GM18858 (cell line): Measurements from ENCODE around the gene AHCYL1.

Experiments
- ATAC-seq: cut with Tn5 transposase; IDR thresholded peaks from one replicate; pipeline ENCODE4 v1.9.1; 2021; ENCODE audit not compliant: unreplicated experiment

The AHCYL1 gene

DNA sequence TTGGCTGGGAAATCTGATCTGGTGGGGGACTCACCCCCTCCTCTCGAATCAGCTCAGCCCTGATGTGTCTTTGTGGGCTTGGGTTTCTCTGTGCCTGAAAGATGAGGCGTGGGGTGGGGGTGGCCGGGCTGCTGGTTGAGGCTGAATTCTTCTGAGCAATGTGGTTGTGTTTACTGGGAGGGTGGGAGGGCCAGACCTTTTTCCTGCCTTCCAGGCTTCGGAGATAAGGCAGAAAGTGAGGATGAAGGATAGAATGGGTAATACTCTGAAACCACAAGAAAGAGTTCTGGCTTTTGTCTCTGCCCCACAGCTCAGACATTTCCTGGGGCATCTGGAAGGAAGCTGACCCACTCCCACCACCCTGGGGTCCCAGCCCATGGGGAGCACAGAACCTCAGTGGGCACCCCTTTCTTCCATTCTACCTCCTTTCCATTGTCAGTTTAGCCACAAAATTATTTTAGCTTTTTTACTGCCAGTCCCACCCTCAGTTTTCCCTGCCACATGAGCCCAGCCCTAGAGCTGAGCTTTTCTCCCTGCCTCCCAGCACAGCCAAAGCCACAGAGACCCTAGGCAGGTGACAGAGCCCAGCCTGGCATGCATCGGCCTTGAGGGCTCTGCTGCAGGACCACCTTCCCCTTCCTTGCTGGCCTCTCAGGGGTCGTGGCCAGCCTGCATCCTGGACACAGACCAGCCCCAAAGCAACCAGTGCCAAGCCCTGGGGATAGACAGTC, 74.7 kb downstream of the AHCYL1 start:
- no peak for ATAC-seq

DNA sequence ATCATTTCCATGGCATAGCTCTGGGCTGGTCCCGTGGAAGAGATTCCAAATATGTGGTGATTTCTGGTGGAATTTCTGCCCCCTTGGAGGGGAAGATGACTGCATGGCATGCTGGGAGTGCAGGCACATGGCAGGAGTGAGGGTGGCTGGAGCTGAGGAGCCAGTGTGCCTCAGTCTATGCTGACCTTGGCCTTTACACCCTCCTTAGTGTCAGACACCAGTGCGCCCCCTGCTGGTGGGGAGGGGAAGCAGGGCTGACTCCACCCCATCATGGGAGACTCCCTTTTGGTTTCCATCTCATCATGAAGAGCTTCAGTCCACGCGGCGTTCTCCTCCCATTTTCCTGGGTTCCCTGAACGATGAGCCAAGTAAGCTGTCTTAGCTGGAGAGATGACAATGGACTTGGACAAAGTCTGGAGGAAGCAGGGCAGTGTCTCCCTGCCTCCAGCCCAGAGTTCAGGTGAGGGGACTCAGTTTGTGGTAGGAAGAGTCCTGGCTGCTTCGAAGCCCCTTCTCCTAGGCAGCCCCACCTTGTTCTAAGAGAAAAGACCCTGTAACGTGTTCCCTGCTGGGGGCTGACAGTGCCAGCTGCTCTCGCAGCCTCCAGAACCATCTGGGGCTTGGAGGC, 75.6 kb downstream of the AHCYL1 start:
- ATAC-seq: no peak

DNA sequence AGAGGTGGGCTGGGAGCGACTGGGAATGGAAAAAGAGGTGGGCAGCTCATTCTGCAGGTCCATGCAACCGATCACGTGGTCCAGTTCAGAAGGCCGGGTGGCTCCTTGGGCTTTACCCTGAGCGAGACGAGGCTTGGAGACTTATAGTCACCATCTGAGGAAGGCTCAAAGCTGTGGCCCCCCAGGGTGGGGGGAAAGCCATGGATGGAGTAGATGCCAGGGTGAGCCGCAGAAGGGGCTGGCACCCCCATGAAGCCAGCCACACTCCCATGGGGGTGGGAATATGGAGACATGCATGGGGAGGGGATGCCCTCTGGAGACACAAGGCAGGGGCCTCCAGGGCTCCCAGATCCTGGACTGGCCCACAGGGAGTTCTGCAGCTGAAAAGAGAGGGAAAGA, 76.1 kb downstream of the AHCYL1 start:
- no peak for ATAC-seq

DNA sequence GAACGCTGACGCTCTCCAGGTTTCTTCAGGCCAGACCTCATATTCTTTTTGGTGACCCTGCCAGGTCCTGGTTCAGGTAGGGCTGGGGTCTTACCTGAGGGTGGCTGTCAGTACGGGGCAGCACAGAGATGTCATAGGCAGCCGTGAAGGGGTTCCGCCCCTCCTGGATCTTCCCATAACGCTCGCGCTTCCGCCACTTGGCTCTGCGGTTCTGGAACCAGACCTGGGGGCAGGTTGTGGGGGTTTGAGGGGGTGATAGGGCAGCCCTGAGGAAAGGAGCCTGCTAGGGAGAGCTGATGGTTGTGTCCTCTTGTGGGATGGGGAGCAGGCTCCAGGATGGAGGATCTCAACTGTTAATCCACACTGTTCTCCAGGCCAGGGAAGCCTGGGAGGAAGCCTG, 76.8 kb downstream of the AHCYL1 start:
- no peak for ATAC-seq

DNA sequence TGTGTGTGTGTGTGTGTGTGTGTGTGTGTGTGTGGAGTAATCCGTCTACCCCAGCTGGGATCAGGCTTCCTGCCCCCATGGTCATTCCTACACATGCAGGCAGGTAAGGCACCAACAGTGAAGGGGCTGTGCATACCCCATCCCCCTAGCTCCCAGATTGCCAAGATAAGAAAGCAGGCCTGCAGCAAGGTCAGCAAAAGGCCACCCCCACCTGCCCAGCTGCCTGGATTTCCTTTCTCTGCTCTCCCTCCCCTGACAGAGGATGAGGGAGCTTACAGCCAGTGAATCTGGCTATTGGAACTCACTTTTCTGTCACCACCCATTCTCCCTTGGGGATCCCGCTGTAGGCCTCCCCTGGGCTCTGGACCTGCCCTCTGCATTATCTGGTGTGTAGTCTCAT, 78.0 kb downstream of the AHCYL1 start:
- ATAC-seq: no peak

DNA sequence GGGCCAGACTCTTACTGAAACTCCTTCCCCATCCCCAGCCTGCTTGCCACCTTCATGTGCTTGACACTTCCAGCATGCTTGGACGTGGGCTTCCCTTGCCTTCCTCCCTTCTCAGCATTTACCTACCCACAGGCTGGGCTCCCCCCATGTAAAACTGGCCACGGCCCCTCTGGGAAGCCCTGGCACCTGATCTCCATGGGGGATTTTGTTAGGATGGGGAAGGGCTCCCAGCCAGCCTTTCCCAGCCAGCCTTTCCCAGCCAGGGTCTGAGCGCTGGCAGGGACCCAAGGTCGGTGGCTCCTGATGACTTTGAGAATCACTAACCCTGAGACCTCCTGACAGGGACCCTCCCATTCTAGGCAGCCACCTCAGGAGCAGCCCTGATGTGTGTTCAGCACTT, 79.2 kb downstream of the AHCYL1 start:
- no peak for ATAC-seq

DNA sequence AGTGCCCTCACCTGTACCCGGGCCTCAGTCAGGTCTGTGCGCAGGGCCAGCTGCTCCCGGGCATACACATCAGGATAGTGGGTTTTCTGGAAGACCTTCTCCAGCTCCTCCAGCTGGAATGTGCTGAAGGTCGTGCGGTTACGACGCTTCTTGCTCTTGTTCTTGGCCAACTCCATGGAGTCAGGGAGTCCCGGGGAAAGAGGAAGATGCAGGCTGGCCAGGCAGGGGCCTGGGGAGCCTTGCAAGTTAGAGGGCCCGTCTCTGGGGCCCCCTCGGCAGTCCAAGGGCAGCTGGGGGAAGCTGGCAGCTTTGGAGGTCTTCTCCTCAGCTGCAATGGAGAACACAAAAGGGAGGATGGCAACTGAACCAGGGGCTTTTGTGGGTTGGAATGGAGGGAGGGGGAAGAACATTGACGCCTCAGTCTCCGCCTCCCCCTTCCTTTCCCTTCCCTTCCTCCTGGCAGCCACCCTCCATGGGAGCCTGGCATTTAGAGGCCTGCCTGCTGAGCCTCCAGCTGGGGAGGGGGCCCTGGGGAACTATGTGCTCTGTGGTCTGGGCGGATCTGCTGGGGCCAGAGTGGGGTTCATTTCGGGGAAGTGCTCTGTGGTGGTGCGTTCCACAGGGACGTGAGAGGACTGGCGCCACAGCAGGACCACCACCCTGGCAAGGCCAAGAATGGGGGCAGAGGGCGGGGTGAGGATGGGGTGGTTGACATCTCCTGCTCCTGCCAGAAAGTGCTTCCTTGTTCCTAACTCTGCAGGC, 80.2 kb downstream of the AHCYL1 start:
- ATAC-seq: no peak

DNA sequence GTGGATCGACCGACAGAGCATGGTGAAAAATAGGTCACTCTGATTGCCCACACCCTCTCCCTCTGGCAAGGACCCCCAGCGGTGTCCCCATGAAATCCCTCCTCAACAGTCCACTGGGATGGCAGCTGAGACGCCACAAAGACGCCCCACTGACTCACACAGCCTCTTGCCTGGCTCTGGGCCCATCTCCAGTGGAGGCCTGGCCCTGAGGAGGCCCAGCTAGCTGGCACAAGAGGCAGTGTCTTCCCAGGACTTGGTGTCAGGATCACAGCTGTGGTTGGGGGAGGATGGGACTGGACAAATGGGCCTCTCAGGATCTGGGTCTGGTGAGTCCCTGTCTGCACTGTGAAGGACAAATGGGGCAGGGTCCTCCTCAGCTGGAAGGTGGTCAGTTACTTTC, 81.3 kb downstream of the AHCYL1 start:
- no peak for ATAC-seq

DNA sequence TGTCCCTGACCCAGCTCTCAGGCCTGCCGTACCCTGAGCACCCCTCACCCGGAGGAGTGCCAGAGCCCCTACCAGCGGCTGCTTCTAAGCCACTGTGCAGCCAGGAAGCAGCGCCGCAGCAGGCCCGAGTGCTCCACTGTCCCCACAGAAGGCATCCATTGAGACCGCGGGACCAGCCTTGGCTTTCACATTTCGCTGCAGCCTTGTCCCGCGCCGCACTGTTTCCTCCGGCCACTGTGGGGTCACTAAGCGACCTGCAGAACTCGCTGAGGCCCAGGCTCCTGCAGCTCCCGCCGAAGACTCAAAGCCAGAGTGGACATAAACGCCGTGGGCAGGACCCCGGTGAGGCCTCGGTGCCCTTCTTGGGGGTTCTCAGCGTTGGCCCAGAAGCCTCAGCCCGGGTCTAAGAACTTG, 82.9 kb downstream of the AHCYL1 start:
- no peak for ATAC-seq

DNA sequence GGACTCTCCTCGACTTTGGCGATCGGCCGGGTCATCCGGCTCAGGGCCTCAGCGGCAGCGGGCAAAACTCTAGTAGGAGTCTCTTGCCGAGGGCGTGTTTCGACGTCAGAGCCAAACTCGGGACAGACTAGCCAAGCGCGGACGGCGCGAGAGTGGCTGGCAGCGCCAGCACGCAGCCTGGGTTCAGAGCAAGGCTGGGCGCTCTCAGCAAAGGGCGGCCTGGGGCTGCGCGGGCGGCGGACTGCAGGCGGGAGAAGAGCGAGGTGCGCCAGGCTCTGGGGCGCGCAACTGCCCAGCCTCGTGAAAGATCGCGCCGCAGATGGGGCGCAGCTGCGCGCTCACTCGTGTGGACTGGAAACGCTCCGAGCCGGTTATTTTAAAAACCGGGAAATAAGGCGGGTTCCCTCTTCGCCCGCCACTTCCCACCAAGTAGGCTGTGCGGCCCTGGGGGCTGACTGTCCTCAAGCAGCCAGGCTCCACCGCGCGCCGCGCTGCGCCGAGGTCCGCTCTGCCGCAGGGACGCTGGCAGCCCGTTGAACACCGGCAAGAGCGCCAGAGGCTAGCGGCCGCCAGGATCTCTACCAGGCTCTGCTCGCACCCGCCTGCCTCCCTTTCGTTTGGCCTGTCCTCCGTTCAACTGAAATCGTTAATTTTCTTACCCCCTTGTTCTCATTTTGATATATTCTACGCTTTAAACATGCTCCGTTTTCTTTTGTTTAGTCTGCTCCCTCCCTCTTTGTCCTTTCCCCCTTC, 83.5 kb downstream of the AHCYL1 start:
- ATAC-seq: no peak

DNA sequence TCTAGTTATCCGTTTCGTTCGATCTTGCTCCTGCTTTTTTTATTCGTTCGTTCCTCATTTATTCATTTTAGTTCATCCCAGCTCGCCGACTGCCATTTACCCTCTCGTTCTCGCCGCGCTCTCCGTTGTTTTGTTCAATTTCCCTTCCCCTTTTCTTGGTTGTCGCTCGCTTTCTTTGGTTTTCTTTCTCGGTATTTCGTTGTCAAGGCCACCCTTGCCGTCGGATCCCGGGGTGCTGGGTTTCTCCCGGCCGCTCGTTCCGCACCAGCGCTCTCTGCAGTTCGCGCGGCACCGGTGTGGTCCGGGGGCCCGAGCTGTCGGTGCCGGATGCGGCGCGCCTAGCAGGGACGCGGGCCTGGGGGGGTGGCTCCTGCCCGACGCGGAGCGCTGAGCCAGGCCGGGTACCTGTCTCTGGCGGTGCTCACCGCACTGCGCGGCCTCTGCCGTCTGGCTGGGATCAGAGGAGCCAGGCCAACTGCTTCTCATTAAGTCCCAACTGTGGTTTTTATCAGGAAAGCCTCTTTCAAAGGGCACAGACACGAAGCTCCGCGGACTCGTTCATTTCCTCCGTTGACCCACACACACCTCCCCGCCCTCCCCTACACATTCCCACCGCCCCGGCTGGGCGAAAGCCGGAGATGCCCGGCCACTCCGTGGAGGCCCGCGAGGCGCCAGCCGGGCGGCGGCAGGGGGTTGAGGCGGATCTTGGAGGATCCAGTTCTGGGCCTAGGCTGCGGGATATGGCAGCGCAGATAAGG, 84.3 kb downstream of the AHCYL1 start:
- no peak for ATAC-seq

DNA sequence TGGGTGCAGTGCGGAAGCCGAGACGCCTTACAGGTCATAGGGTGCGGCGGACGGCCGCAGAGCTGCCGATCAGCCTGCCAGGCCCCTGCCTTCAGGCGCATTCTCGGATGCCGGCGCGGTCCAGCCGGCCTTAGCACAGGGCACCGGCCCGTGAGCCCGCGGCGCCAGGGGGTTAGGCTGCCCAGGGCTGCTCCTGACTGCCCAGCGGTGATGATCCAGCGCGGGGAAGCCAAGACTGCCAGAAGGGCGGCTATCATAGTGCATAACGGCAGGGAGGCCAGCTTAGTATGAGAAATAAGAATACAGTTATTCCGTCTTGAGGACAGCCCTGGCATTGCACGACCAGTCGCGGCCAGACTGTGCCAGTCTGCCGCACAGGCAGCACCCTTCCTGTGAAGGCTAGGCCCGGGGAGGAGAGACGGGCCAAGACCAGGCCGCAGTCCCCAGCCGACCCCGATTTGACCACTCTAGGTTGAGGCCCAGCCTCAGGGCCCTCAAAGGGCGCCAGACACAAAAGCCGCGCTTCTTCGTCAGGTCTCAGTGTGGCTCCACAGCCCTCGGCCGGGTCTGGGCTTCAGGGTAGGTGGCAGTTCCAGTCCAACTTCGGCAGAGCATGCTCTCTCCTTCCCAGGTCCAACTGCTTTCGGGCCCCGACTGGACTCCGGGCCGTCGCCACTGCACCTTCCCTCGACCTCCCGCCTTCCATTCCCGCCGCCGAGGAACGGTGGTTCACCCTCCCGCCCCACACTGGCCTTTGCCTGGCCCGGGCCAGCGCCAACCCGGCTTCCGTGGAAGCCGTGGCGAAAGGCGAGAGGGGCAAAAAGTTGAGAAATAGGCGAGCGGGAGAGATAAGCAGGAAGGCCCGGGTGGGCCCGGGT, 85.1 kb downstream of the AHCYL1 start:
- ATAC-seq: no peak

DNA sequence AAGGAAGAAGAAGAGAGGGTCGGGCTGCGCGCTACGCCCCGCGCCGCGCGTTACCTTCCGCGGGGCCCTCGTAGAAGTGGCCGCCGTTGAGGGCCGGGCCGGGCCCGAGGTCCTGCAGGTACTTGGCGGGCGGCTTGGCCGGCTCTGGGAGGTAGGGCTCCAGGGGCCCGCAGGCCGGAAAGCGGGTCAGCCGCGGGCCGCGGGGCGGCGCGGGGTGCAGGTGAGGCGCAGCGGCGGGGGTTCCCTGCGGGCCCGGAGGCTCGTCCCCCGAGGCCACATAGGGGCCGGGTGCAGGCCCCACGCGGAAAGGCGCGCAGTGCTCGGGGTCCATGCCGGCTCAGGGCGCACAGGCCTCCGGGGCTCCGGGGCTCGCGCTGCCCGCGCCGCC, 85.7 kb downstream of the AHCYL1 start:
- ATAC-seq: no peak

DNA sequence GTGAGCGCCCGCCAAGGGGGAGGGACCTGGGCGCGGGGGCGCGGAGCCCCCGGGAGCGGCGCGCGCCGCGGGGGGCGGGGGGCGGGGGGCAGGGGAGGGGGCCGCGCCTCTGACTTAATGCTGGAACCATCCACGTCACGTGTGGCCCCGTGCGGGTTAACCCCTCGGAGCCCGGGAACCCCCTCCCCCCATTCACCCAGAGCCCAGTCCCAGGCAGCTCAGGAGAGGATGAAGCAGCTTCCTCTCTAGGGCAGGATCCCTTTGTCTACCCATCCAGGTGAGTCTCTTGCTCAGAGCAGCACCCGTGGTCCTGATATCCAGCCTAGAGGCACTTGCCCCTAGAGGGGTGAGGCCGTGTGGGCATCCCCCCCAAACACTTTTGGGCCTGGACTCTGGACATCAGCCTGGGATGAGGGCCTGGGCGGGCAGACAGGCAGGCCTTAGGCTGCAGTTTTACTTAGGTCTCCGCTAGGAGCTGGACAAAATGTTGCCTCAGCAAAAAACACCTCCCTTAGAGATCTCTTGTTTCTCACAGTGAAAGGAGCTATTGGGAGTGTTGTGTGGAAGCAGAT, 86.2 kb downstream of the AHCYL1 start, which contains the start of gene ALX3:
ALX3 (minus strand) TSS at position 2 of the 572 bp plus-strand sequence. CDS start 60 bp downstream, outside the sequence.
- no peak for ATAC-seq
